NCI-H345 treated with DMSO at 0.1 percent for 48 hours (cell line): Measurements from ENCODE around the gene IQCN.

ENCODE experiments used
- DNase-seq: peaks from one replicate; lab custom pipeline; 2025; ENCODE audit not compliant: unreplicated experiment; lab: John Stamatoyannopoulos, UW

Gene IQCN

GRCh38 chr19:18264971-18265540 is 9.2 kb downstream of the IQCN start:
- no peak for DNase-seq

DNA sequence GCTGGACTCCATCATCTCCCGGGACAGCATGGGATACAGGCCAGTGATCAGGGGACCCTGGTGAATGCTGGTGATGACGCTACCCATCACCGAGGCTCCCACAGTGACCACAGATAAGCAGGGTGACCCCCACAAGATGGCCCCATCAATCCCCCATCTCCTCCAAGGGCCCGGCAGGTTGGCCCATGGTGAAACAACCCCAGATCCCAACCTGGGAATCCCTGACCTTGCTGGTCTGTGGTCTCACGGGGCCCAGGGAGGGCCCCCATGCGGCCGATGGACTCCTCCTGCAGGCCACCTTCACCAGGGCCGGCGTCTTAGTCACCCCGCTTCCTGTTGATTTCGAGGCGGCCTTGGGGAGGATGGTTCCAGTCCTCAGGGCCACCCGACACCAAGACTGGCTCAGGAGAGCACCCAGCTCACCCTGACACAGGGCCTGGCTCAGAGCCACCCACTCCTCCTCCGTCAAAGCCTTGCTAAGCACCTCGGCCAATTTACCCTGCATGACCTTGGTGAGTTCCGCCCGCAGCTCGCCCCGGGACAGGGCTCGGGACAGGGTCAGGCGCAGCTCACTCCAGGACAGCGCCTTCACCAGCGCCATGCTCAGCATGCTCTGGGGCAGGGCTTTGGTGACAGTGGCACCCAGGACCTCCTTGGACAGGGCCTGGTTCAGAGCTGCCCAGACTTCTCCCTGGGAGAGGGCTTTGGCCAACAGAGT is 10.0 kb downstream of the IQCN start:
- DNase-seq: no peak

DNA sequence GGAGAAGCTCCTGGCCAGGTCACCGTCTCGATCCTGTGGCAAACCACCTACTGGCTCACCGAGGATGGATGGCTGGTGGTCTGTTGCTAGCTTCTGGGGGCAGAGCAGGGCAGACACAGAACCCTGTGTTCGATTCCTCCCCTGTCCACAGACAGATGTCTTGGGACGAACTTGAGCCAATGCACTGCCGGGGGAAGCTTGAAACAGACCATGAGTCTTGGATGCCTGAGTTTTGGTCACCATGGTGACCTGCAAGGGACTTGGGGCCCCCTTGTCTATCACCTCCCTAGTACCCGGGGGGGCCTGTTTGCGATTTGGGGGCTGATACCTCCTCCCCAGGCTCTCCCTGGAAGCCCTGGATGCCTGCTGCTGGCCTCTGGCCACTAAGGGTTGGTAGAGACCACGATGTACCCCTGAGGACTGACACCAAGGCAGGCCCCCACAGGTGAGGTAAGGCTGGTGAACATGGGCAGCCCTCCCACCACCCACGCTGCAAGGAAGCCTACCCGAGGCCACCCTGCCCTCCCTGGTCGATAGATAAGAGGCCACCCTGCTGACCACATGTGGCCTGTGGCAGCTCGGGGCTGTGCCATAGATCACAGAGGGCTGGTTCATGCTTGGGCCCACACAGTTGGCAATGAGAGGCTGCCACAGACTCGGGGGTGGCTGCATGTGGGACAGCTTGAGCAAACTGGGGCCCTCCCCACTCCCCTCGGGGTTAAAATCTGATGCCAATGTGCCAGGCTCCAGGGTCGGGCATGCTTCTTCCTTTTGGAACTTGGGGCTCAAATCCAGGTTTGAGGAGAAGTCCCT is 10.7 kb downstream of the IQCN start:
- DNase-seq: no peak

GRCh38 chr19:18262917-18263316 is 11.3 kb downstream of the IQCN start:
- DNase-seq: no peak

DNA sequence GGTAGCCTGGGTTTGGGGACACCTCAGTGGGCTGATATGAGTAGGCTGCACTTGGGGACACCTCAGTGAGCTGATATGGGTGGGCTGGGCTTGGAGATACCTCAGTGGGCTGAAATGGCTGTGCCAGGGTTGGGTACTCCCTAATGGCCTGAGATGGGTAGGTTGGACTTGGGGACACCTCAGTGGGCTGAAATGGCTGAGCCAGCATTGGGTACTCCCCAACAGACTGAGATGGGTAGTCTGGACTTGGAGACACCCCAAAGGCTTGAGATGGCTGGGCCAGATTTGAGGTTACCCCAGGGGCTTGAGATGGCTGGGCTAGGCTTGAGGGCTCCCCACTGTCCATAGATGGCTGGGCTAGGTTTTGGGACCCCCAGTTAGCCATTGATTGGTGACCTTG is 12.1 kb downstream of the IQCN start:
- DNase-seq: no peak

- DNase-seq: no peak
Observed at GRCh38 chr19:18261474-18261873, 12.8 kb downstream of the IQCN start.

GRCh38 chr19:18259893-18260292 is 14.4 kb downstream of the IQCN start:
- no peak for DNase-seq

DNA sequence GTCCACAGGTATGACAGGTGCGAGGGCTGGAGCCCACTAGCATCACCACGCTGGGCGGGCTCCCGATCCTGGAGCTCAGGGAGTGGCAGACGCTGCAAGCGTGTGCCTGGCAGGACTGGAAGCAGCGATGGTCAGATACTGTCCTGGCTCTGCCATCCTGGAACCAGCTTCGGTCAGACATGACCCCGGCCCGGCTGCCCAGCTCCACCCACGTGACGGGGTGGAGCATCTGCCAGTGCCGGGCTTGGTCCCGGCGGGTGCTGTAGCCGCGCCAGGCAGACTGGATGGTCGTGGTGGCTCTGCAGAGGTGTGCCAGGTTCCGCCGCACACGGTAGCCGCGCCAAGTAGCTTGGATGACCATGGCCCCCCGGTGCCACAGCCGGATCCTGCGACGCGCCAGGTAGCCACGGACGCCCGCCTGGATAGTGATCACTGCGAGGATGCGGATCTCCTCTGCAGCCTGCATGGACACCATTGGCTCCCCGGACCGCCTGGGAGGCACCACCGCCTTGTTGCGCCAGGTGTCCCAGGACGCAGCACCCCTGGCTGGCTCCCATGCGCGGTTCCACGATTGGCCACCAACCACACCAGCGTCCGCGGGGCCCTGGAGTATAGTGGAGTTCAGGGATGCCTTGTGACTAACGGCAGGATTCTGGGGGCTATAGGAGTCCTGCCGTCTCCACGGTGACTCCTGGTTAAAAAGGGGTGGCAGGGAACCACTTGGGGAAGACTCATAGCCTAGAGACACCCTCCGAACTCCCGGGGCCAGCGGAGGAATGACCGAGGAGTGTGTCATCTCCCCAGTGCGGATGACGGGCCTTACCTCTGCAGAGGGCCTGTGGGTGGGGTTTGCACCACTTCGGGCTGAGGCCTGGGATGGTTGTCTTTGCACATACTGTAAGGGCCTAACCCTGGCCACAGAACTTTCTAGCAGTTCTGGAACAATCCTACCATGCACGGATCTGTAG is 16.5 kb downstream of the IQCN start:
- DNase-seq: no peak

DNA sequence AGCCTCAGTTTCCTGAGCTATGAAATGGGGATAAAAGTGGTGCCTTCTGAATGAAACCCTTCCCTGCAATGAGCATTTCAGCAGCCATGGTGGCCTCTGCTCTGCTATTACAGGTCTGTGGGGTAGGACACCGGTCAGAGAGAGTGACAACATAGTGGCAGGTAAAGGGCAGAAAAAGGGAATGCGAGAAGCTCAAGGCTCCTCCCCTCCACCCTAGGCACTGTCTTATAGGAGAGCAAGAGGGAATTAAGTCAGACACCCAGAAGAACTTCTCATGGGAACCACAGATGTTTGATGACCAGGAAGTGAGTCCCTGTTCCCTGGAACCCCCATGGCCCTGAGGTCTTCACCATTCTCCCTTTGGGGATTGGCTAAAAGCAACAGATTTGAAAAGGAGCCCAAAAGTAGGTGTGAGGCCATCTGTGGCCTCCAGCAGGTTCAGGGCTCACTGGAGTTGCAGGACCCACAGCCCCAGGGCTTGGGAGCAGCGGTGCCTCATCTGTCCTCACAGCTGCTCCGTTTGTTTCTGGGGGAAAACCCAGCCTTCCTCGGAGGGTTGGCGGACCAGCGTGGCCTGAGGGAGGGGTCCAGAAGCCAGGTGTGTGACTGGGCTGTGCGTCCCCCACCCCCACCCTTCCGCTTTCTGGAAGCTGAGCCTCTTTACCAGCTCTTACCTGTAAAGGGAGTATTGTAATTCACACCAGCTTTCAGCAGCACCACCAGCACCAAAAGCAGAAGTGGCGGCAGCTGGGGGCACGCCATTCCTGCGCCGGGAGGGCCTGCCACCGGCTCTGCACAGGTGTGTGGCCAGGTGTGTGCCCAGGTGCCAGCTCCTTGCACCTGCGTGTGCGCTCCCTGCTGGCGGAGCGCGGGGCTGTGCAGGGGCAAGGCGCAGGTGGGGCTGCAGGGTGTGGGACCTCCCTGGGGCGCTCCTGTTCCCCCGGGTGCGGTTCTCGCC is 19.4 kb downstream of the IQCN start:
- DNase-seq: no peak

DNA sequence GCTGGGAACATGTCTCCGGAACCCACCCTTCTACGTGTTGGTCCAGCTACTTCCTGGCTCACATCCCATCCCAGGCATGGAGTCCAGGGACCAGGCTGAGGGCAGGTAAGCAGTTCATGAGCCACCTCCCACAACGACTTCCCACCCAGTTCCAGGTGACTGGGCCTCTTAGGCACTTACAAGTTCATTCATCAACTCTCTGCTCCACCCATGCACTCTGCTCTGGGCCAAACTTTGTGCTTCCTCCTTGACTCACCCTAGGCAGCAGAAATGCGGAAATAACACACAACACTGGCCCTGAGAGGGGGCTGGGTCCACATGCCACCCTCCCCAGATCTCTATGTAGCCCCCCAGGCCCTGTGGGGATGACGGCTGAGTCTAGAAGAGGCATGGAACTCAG is 20.5 kb downstream of the IQCN start:
- no peak for DNase-seq

DNA sequence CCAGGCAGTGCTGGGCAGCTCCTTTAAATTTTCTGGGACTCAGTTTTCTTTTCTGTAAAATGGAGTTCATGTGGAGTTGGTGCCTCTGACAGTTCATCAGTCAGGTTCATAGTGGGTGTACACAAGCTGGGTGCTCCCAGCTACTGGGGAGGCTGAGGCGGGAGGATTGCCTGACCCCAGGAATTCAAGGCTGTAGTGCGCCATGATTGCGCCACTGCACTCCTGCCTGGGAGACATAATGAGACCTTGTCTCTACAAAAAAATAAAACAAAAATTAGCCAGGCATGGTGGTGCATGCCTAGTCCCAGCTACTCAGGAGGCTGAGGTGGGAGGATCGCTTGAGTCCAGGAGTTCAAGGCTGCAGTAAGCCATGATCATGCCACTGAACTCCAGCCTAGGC is 21.1 kb downstream of the IQCN start:
- no peak for DNase-seq

DNA sequence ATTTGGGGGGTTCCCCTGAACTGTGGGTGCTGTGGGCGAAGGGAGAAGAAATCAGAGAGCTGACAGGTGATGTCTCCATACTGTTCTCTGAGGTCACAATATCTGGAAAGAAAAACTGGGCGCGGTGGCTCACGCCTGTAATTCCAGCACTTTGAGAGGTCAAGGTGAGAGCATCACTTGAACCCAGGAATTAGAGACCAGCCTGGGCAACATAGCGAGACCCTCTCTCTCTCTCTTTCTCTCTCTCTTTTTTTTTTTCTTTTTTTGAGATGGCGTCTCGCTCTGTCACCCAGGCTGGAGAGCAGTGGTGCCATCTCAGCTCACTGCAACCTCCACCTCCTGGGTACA is 21.9 kb downstream of the IQCN start:
- no peak for DNase-seq

GRCh38 chr19:18251587-18252369 is 22.5 kb downstream of the IQCN start:
- DNase-seq: peak; percentile 26

- no peak for DNase-seq
Observed at GRCh38 chr19:18249834-18250233, 24.4 kb downstream of the IQCN start.

DNA sequence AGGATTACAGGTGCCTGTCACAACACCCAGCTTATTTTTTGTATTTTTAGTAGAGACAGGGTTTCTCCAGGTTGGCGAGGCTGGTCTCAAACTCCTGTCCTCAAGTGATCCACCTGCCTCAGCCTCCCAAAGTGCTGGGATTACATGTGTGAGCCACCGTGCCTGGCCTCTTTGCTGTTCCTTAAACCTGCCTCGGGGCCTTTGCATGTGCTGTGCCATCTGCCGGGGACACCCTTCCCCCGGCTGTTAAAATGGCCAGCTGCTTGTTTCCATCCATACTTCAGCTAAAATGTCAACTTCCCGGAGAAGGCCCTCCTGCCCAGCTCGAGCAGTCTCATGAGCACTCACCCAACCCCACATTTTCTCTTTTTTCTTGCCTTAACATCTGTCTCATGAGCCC is 29.0 kb downstream of the IQCN start:
- no peak for DNase-seq

DNA sequence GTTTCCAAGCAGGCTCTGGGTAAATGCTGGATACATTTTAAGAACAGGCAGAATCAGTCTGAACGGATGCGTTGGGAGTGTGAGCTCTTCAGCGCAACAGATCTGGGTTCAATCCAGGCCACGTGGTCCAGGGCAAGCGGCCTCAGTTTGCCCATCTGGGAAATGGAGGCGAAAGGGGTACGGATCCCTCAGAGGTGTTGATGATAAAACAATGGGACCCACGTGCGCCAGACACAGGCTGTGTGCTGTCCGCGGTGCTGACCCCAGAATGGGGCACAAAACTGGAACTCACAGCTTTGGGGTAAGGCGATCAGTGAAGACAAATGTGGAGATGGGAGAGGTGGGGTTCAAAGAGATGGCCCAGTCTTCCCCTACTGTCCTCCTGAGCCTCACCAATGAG is 34.9 kb downstream of the IQCN start:
- DNase-seq: no peak

DNA sequence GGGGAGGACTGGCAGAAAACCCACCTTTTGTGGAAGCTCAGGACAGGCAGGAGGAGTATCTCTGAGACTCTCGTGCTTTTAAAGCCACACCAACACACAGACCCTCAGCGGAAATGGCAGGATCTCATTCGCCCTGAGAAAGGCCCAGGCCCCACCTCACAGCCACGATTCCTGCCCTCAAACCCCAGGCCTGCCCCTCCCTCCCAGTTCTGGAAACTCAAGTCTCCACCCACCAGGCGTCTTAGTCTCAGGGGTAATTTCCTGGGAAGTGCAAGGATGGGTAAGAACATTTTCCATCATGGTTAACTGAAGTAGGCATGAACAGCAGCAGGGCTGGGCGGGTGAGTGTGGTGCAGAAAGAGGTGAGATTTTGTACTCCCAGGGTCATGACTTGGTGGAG is 40.1 kb downstream of the IQCN start:
- no peak for DNase-seq

GRCh38 chr19:18233224-18233825 is 40.9 kb downstream of the IQCN start:
- no peak for DNase-seq
